Right kidney (tissue), 1 donor: ENCODE results near the gene CNOT8.
"Not testable (repeated sequence)": the region's sequence is repeated elsewhere in the genome, so short reads cannot be mapped to it uniquely, and the experiment has no call there.

Experiments used
- DNase-seq: peaks from one replicate; pipeline ENCODE4 v3.0.0-alpha.2; 2016

Gene CNOT8

GRCh38 chr5:154863291-154864080 lies 5.1 kb downstream of the CNOT8 start:
- no peak for DNase-seq

DNA sequence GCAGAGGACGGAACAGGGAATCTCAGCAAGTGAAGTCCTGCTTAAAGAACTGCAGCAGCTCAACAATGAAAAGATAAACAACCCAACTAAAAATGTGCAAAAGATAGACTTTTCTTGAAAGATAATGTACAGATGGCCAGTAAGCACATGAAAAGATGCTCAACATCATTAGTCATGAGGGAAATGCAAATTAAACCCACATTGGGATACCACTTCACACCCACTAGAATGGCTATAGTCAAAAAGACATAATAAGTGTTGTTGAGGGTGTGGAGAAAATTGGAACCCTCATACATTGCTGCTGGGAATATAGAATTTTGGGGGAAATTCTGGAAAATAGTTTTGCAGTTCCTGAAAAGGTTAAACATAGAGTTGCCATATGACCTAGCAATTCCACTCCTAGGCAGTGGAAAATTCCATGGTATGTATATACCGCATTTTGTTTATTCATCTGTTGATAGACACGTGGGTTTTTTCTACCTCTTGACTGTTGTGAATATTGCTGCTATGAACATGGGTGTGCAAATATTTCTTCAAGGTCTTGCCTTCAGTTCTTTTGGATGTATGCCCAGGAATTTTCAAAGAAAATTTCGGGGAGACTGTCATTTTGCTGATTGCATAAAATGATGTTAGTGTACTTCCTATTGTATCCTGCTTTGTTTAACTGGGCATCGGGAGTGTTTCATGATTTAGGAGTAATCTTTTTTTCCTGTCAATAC lies 7.2 kb downstream of the CNOT8 start:
- DNase-seq = no peak

DNA sequence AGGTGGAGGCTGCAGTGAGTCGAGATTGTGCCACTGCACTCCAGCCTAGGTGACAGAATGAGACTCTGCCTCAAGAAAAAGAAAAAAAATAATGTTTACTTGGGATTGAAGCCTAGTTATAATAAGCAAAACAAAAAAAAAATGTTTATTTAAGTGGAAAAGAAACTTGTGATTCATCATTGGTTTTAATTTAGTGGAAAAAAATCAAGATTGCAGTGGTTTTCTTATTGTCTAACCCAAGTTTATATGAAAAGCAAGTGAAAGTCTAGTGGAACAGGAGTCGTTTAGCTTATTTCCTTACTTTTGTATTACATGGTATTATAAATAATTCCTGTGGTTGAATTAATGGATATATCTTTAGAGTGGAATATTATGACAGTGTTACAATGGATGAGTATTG lies 8.4 kb downstream of the CNOT8 start:
- DNase-seq = no peak

GRCh38 chr5:154868702-154869101 lies 10.3 kb downstream of the CNOT8 start:
- DNase-seq = no peak

DNA sequence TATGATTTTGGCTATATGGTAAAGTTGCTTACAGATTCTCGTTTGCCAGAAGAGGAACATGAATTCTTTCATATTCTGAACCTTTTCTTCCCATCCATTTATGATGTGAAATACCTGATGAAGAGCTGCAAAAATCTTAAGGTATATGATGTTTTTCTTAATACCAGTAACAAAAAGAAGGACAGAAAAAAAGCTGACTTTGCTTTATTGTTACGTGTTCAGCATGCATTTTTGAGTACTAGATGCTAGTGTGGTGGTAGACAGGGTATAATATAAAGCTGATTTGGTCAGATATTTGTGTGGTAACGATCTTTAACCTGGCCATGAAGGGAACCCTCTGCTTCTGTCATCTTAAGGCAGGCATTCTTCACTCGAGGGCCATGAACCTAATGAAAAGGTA lies 13.3 kb downstream of the CNOT8 start:
- DNase-seq = no peak

DNA sequence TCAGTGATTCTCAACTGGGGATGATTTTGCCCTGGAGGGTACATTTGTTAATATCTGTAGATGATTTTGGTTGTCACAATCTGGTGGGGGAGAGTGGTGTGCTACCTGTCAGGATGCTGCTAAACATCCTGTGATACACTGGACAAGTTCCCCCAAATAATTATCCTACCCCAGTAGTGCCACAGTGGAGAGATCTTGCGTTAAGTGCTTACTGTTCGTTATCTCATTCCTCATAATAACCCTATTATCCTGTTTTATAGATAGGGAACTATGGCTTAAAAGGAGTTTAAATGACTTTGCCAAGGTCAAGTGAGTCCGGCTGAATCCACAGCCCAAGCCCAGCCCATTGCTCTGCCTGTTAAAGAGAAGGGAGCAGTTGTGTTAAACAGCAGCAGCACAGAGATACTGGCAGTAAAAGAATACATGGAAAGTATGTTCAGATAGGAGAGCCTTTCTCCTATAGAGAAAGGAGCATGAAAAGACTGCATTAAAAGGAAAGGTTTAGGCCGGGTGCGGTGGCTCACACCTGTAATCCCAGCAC lies 15.4 kb downstream of the CNOT8 start:
- DNase-seq = no peak

- DNase-seq = no peak
Measured at GRCh38 chr5:154878642-154879335, 20.4 kb downstream of the CNOT8 start.

- DNase-seq = no peak
Measured at GRCh38 chr5:154881986-154882385, 23.6 kb downstream of the CNOT8 start.

GRCh38 chr5:154884424-154884823 lies 26.0 kb downstream of the CNOT8 start:
- no peak for DNase-seq

DNA sequence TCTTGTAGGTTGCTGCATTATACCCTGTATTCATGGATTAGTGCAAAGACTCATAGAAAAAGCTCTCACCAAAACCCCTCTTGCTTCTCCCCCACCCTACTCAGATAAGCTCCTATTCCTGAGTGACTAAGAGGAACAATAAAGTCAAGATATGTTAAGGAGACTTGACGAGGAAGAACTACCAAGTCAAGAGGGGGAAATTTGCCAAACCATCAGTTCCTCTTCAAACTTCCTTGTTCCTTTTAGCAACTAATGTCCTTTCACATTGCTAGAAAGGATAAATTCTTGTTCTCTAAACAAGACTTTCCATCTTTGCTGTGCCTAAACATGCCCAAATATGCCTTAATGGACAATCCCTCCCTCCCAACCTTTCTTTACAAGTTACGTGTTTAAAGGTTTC lies 27.0 kb downstream of the CNOT8 start:
- no peak for DNase-seq

GRCh38 chr5:154892369-154892771 lies 33.9 kb downstream of the CNOT8 start:
- no peak for DNase-seq

DNA sequence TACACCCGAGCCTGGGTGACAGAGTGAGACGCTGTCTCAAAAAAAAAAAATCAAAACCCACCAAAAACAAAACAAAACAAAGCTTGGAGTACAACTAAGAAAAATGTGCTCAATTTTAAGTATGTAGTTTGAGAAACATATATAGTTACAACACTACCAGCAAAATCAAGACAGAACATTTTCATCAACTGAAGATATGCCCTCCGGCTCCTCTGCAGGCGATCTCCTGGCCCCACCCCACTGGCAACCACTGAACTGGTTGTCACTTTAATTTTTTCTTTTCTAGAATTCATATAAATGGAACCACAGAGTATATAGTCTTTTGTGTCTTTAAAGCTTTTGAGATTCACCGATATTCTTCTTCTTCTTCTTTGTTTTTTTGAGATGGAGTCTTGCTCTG lies 35.0 kb downstream of the CNOT8 start:
- no peak for DNase-seq

GRCh38 chr5:154895606-154896561 lies 37.5 kb downstream of the CNOT8 start:
- DNase-seq = no peak

DNA sequence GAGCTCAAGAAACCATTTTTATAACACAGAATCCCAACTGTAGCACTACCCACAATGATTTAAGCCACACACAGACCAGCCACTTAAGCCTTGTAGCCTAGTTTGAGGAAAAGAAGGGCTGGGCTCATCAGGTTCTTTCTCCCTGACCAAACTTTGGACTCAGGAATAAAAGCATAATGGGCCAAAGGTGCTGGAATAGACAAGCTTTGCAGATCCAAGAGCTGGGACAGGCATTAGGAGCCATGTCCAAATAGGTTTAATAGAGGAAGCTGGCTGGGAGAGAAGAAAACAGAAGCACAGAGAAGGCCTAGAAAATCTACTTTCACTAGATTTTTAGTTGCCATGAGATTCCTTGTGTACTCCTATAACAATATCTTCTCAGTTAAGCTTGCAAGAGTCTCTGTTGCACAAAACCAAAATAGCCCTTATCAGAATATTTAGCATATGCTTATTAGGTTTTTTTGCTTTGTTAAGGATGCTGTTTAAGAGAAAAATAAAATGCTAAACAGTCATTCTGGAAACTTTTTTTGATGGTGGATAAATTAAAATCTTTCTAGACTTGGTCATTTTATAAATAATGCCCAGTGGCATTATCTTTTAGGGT lies 38.2 kb downstream of the CNOT8 start:
- DNase-seq = no peak

DNA sequence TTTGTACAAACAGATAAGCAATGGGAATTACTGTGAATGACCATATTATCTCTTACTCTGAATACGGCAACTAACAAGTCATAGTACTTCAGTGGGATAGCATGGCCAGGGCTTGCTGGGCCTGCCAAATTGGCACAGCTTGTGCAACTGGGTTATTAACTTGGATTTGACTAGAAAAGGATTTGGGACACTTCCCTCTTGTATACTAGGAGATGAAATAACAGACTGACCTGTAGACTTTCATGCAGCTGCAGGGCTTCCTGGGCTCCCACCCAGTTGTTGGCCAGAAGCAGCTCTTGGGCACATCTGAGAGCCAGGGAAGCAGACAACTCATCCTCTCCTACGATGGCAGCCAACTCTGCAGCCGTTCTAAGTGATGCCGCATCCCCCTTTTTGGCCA lies 39.8 kb downstream of the CNOT8 start:
- DNase-seq = no peak

- DNase-seq = no peak
Measured at GRCh38 chr5:154899151-154899816, 40.9 kb downstream of the CNOT8 start.

DNA sequence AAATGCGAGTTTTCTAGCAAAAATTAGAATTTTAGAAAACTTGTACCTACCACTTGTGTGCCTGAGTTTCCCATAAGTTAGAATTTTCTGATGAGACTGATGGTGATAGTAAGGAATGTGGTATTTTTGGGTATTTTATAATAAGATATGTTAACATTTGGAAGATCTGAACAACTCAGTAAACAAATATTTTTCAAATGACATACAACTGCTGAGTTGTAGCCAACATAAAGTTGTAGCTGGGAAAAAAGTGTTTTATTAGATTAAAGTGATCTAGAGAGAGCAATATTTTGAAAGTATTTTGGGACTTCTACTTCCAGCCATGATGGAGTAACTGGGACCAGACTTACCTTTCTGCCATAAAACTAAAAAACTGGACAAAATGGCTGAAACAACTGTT lies 41.6 kb downstream of the CNOT8 start:
- DNase-seq = no peak

DNA sequence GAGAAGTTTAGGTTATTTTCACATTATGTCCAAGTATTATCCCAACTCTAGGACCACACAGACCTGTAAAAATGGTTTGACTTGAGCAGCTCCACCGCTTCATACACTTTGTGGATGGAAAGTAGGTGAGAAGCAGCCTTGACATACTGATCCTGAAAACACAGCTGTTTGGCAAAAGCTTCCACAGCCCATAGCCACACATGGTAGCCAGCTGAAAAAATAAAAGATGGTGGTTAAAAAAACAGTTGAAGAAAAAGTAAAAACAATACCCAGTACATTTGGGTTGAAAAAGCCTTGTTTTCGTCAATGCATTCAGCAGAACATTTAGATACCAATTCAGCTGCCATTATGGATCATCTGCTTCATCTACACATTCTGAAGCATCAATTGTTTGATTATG lies 42.8 kb downstream of the CNOT8 start:
- no peak for DNase-seq

DNA sequence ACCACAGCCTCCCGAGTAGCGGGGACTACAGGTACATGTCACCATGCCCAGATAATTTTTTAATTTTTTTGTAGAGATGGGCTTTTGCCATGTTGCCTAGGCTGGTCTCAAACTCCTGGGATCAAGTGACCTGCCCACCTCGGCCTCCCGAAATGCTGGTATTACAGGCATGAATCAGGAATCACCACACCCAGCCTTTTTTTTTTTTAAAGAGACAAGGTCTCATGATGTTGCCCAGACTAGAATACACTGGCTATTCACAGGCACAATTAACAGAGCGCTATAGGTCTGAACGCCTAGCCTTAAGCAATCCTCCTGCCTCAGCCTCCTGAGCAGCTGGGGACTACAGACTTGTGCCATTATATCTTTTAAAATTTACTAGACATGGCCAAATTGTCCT lies 43.5 kb downstream of the CNOT8 start:
- no peak for DNase-seq

DNA sequence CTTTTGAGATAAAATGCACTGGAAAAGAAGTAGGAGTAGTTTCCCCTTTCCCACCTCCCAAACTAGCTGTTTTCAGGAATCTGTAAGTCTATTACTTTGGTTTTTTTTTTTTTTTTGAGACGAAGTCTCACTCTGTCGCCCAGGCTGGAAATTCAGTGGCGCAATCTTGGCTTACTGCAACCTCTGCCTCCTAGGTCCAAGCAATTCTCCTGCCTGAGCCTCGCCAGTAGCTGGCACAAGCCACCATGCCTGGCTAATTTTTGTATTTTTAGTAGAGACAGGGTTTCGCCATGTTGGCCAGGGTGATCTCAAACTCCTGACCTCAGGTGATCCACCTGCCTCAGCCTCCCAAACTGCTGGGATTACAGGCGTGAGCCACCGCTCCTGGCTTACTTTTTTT lies 47.2 kb downstream of the CNOT8 start:
- not testable (repeated sequence) for DNase-seq

- DNase-seq = no peak
Measured at GRCh38 chr5:154916874-154917273, 58.4 kb downstream of the CNOT8 start.
